NCI-H2171 treated with DMSO at 0.1 percent for 48 hours (cell line): ENCODE measurements around the gene DENND5B.
A peak's percentile ranks its signal among the peaks of the same experiment; 100 is the strongest.
"Not testable (repeated sequence)": the region's sequence is repeated elsewhere in the genome, so short reads cannot be mapped to it uniquely, and the experiment has no call there.

Source experiments
- DNase-seq: peaks from one replicate; lab custom pipeline; 2025; lab: John Stamatoyannopoulos, UW

DENND5B gene

GRCh38 chr12:31591380-31591901 is 505 bp upstream of the DENND5B start:
- DNase-seq, result peak; percentile 40

- DNase-seq, result peak; percentile 61
Measured at GRCh38 chr12:31589904-31590641, 863 bp downstream of the DENND5B start.

GRCh38 chr12:31589598-31589903 is 1.4 kb downstream of the DENND5B start:
- DNase-seq, result peak; percentile 58

GRCh38 chr12:31588976-31589375 is 2.0 kb downstream of the DENND5B start:
- DNase-seq, result no peak

- DNase-seq, result no peak
Measured at GRCh38 chr12:31586728-31587127, 4.2 kb downstream of the DENND5B start.

- DNase-seq, result no peak
Measured at GRCh38 chr12:31585895-31586294, 5.0 kb downstream of the DENND5B start.

- DNase-seq, result no peak
Measured at GRCh38 chr12:31585271-31585670, 5.7 kb downstream of the DENND5B start.

- no peak for DNase-seq
Measured at GRCh38 chr12:31584782-31585181, 6.2 kb downstream of the DENND5B start.

- DNase-seq, result no peak
Measured at GRCh38 chr12:31583878-31584277, 7.1 kb downstream of the DENND5B start.

- no peak for DNase-seq
Measured at GRCh38 chr12:31582155-31582554, 8.8 kb downstream of the DENND5B start.

- no peak for DNase-seq
Measured at GRCh38 chr12:31578632-31579031, 12.3 kb downstream of the DENND5B start.

- no peak for DNase-seq
Measured at GRCh38 chr12:31574803-31575575, 15.9 kb downstream of the DENND5B start.

- not testable (repeated sequence) for DNase-seq
Measured at GRCh38 chr12:31574367-31574766, 16.6 kb downstream of the DENND5B start.

GRCh38 chr12:31572900-31573600 is 17.9 kb downstream of the DENND5B start:
- no peak for DNase-seq

- DNase-seq, result no peak
Measured at GRCh38 chr12:31570880-31571279, 20.1 kb downstream of the DENND5B start.

- DNase-seq, result not testable (repeated sequence)
Measured at GRCh38 chr12:31569517-31569916, 21.4 kb downstream of the DENND5B start.

GRCh38 chr12:31568498-31568897 is 22.4 kb downstream of the DENND5B start:
- no peak for DNase-seq

- no peak for DNase-seq
Measured at GRCh38 chr12:31567029-31567428, 23.9 kb downstream of the DENND5B start.

GRCh38 chr12:31566547-31566946 is 24.4 kb downstream of the DENND5B start:
- no peak for DNase-seq

GRCh38 chr12:31562594-31563328 is 28.2 kb downstream of the DENND5B start:
- DNase-seq, result no peak

- no peak for DNase-seq
Measured at GRCh38 chr12:31560516-31560915, 30.4 kb downstream of the DENND5B start.

- no peak for DNase-seq
Measured at GRCh38 chr12:31558521-31558920, 32.4 kb downstream of the DENND5B start.
